Caco-2 (cell line): ENCODE data around the gene ACOXL. TPM values are rescaled to one million over a fixed set of nuclear protein-coding genes. Genes with fewer than 3 reads are reported as not detected.

ENCODE experiments used
- BruUV-seq: library from RNA; stranded (reverse); fragments of 400-500 nt; replicated peaks from 2 replicates; lab custom pipeline; 2021; lab: Mats Ljungman, UMichigan
- CTCF ChIA-PET: fragments of 300-600 bp; sonication (Branson Sonifier 250); formaldehyde crosslinking; loops from one replicate; lab custom pipeline; 2022; ENCODE audit warnings: antibody characterized with exemption; lab: Charles Lee
- POLR2A ChIA-PET: fragments of 300-600 bp; sonication (Branson Sonifier 250); formaldehyde crosslinking; loops from one replicate; lab custom pipeline; 2022; ENCODE audit warnings: antibody characterized with exemption; lab: Charles Lee
- DNase-seq, 2 experiments: peaks; one replicate each; pipeline versions ENCODE4 v3.0.0 to v3.0.0-alpha.2; 2020 to 2022
- H3K27me3 ChIP-seq: replicated peaks from 2 replicates; pipeline ENCODE4 v1.6.0; 2011; ENCODE audit warnings: low read length; ENCODE audit not compliant: control insufficient read depth, insufficient read depth
- H3K36me3 ChIP-seq: 2 replicates; pipeline ENCODE4 v1.5.1; 2011; ENCODE audit warnings: low read length; ENCODE audit not compliant: control insufficient read depth, insufficient read depth
- H3K4me1 ChIP-seq: fragments of 250-450 bp; sonication (Bioruptor Pico); 2 replicates; pipeline ENCODE4 v1.5.1; 2020; ENCODE audit warnings: mild to moderate bottlenecking
- H3K4me3 ChIP-seq: 2 replicates; pipeline ENCODE4 v1.5.1; 2011; ENCODE audit warnings: low read depth, mild to moderate bottlenecking, control low read depth, low read length
- H3K9me3 ChIP-seq: fragments of 250-450 bp; sonication (Bioruptor Pico); 2 replicates; pipeline ENCODE4 v1.5.1; 2020; ENCODE audit warnings: mild to moderate bottlenecking, moderate library complexity
- H3K27ac Mint-ChIP-seq: one replicate; pipeline ENCODE4 v1.8.0; 2022; ENCODE audit warnings: mixed read lengths; ENCODE audit not compliant: unreplicated experiment
- H3K27me3 Mint-ChIP-seq: one replicate; pipeline ENCODE4 v1.8.0; 2022; ENCODE audit warnings: mixed read lengths; ENCODE audit not compliant: insufficient read depth, unreplicated experiment
- H3K36me3 Mint-ChIP-seq: one replicate; pipeline ENCODE4 v1.8.0; 2022; ENCODE audit warnings: mild to moderate bottlenecking, mixed read lengths; ENCODE audit not compliant: insufficient read depth, unreplicated experiment
- H3K4me1 Mint-ChIP-seq: one replicate; pipeline ENCODE4 v1.8.0; 2022; ENCODE audit warnings: low read depth, mixed read lengths; ENCODE audit not compliant: unreplicated experiment
- H3K4me3 Mint-ChIP-seq: one replicate; pipeline ENCODE4 v1.8.0; 2022; ENCODE audit warnings: mild to moderate bottlenecking, moderate library complexity, mixed read lengths; ENCODE audit not compliant: unreplicated experiment
- H3K9me3 Mint-ChIP-seq: one replicate; pipeline ENCODE4 v1.8.0; 2022; ENCODE audit warnings: mixed read lengths; ENCODE audit not compliant: unreplicated experiment
- CTCF ChIP-seq, 2 experiments: fragments of 200-600 bp in 1 of 2; IDR thresholded peaks; 1 replicate in 1 of 2; 2 replicates in 1 of 2; pipeline versions ENCODE4 v1.5.1 to v1.8.0; 2011 to 2022; ENCODE audit warnings: antibody characterized with exemption in 1 of 2, control low read depth in 1 of 2, inconsistent platforms in 1 of 2, low read depth in 1 of 2, low read length in 1 of 2, mild to moderate bottlenecking in 1 of 2, moderate library complexity in 1 of 2; ENCODE audit not compliant: insufficient read depth in 1 of 2, severe bottlenecking in 1 of 2, unreplicated experiment in 1 of 2
- intact Hi-C: fragments of 100-400 bp; cut with micrococcal nuclease; formaldehyde crosslinking; loops from one replicate; pipeline ENCODE4 v1.10.0; 2022; ENCODE audit not compliant: unreplicated experiment
- total RNA-seq: library from RNA; stranded (reverse); gene quantifications from 2 replicates; pipeline ENCODE4 v1.2.3, GENCODE V29; 2022

The ACOXL gene
- total RNA-seq, 1 experiment from 2014 or later = 2.6 TPM

GRCh38 chr2:110774701-110775100 is 42.3 kb downstream of the ACOXL start:
- POLR2A ChIA-PET = no interaction called here
- H3K4me3 ChIP-seq = no peak overlapping the region
- Mint-ChIP-seq H3K27ac (no peak overlapping the region), H3K4me3 (no peak overlapping the region), H3K27me3 (no peaks in the 10 kb centered on the region), H3K4me1 (no peaks in the 10 kb centered on the region), H3K36me3 (no peaks in the 10 kb centered on the region), H3K9me3 (no peaks in the 10 kb centered on the region)
- no peaks in the 10 kb centered on the region for H3K27me3 ChIP-seq
- BruUV-seq = no TSS peak
- no peaks in the 10 kb centered on the region for H3K4me1 ChIP-seq
- no peaks in the 10 kb centered on the region for H3K36me3 ChIP-seq
- CTCF ChIA-PET = no interaction called here
- H3K9me3 ChIP-seq = no peaks in the 10 kb centered on the region
- intact Hi-C loops = no loop called here
- no peak for TF ChIP-seq CTCF (IDR thresholded peaks at IDR 0.05; ENCODE audit: insufficient read depth in 1 of 2, low read depth in 1 of 2, low read length in 1 of 2, severe bottlenecking in 1 of 2, unreplicated experiment in 1 of 2)
- DNase-seq = no peak

- Mint-ChIP-seq H3K4me1 (no peaks in the 10 kb centered on the region), H3K36me3 (no peaks in the 10 kb centered on the region), H3K9me3 (no peaks in the 10 kb centered on the region), H3K27me3 (no peaks in the 10 kb centered on the region), H3K4me3 (no peak overlapping the region), H3K27ac (no peak overlapping the region)
- BruUV-seq = no TSS peak
- Histone ChIP-seq H3K27me3 (no peaks in the 10 kb centered on the region), H3K9me3 (no peaks in the 10 kb centered on the region), H3K4me1 (no peaks in the 10 kb centered on the region), H3K36me3 (no peaks in the 10 kb centered on the region), H3K4me3 (no peak overlapping the region)
- intact Hi-C loops = no loop called here
- CTCF ChIA-PET = interaction anchor here (0.6 kb wide), 1 partner anchor 9 kb away, joined by 3 read pairs; no protein-coding TSS in a partner anchor
- TF ChIP-seq CTCF (IDR thresholded peaks at IDR 0.05; ENCODE audit: insufficient read depth in 1 of 2, low read depth in 1 of 2, low read length in 1 of 2, severe bottlenecking in 1 of 2, unreplicated experiment in 1 of 2) = no peak
- no peak for DNase-seq
- POLR2A ChIA-PET = no interaction called here
Observed at GRCh38 chr2:110777531-110778311, 45.3 kb downstream of the ACOXL start.

GRCh38 chr2:110780461-110780860 is 48.1 kb downstream of the ACOXL start:
- no TSS peak for BruUV-seq
- POLR2A ChIA-PET = no interaction called here
- Histone ChIP-seq H3K9me3 (no peaks in the 10 kb centered on the region), H3K27me3 (no peaks in the 10 kb centered on the region), H3K4me3 (no peak overlapping the region), H3K36me3 (no peaks in the 10 kb centered on the region), H3K4me1 (no peaks in the 10 kb centered on the region)
- Mint-ChIP-seq H3K4me3 (no peak overlapping the region), H3K27ac (no peak overlapping the region), H3K9me3 (no peaks in the 10 kb centered on the region), H3K4me1 (no peaks in the 10 kb centered on the region), H3K36me3 (no peaks in the 10 kb centered on the region), H3K27me3 (no peaks in the 10 kb centered on the region)
- TF ChIP-seq CTCF (IDR thresholded peaks at IDR 0.05; ENCODE audit: insufficient read depth in 1 of 2, low read depth in 1 of 2, low read length in 1 of 2, severe bottlenecking in 1 of 2, unreplicated experiment in 1 of 2) = no peak
- CTCF ChIA-PET = no interaction called here
- no peak for DNase-seq
- intact Hi-C loops = no loop called here
